Stimulated activated CD8-positive, alpha-beta memory T cell treated with anti-CD3 and anti-CD28 coated beads, Interleukin-2, amount 100 ng/mL, for 48 hours (primary cell): ENCODE measurements around the gene NDEL1.
"Not testable (repeated sequence)": the region's sequence is repeated elsewhere in the genome, so short reads cannot be mapped to it uniquely, and the experiment has no call there.

ENCODE experiments used
- DNase-seq, 2 donors: peaks; one replicate each; pipeline ENCODE4 v3.0.0-alpha.2; 2020; ENCODE audit warnings: low read depth in 2 of 2

NDEL1 gene, protein sequence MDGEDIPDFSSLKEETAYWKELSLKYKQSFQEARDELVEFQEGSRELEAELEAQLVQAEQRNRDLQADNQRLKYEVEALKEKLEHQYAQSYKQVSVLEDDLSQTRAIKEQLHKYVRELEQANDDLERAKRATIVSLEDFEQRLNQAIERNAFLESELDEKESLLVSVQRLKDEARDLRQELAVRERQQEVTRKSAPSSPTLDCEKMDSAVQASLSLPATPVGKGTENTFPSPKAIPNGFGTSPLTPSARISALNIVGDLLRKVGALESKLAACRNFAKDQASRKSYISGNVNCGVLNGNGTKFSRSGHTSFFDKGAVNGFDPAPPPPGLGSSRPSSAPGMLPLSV

DNA sequence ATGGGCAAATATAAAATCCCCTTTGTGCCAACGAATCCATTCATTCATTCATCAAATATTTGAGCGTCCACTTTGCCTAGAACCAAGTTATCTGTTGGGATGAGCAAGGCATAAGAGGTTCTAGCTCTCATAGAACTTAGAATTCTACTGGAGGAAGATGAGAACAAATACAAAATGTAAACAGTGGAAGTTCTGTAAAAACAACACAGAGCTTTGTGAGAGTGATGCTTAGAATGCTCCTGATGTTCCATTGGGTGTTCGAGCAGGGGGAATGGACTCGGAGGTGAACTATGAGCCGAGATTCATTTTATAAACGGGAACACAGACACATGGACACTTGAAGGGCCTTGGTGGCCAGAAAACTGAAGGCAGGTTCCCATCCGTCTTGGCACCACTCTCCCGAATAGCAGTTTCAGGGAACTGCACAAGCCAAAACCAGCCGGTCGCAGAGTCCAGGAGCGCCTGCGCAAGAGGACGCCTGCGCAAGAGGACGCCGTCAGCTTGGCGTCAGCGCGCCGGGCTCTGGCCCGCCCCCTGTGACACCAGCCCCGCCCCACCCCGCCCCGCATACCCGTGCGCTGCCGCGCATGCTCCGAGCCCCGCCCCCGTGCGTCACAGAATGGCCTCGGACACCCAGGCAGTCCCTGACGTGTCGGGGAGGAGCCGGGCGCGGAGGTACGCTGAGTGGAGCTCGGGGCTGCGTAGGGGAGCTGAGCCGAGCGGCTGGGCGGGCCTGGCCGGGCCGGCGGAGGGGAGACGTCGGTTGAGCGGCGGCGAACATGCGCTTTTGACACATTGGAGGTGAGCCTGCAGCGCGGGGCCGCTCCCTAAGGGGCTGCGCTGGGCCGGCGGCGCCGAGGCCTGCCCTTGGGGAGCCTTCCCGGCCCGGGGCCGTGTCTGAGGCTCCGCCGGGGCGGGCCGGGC, at the start of gene NDEL1:
NDEL1 (plus strand) TSS at position 640 of the 924 bp plus-strand sequence. CDS start 8,388 bp downstream, outside the sequence.
- DNase-seq = peak; percentile 99 to 100

DNA sequence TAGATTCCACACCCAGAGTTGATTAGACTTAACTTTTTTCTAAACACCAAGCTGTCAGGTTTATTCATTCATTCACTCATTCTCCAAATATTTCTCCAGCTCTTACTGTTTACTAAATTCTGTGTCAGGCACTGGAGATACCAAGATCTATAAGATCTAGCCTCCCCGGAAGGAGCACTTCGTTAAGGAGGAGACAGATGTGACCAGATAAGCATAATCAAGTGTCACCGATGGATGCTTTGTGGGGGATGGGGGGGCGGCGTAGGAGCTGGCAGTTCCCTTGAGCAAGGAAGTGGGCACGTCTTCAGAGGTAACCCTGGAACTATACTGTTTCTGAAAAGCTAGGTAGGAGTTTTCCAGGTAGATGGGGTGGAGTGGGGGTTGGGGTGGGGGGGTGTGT, 48.8 kb upstream of the NDEL1 start:
- DNase-seq = no peak

DNA sequence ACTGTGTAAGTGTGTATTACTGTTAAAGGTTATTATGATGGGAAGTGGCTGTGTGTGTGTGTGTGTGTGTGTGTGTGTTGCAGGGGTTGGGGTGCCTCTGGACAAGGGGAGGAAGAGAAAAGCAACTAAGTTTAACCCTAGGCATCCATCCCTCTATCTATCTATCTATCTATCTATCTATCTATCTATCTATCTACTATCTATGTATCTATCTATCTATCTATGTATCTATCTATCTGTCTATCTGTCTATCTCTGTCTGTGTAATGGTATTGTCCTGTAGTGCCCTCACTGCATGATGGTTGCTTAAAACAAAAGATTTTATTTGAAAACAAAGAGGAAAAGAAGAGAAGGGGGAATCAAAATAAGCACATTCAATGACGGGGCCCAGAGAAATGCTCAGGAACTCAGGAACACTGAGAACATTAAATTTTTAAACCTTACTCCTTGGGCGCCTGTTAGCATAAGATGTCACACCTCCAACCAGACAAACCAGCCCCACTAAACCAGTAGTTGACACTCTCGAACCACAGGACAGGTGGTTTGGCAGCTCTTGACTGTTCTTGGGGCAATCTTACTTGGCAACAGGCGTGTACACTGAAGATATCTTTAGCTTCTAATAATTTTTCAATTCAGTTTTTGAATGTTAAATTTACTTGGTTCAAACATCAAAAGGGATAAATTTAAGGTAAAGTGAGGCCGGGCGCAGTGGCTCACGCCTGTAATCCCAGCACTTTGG, 47.6 kb upstream of the NDEL1 start:
- DNase-seq = no peak

DNA sequence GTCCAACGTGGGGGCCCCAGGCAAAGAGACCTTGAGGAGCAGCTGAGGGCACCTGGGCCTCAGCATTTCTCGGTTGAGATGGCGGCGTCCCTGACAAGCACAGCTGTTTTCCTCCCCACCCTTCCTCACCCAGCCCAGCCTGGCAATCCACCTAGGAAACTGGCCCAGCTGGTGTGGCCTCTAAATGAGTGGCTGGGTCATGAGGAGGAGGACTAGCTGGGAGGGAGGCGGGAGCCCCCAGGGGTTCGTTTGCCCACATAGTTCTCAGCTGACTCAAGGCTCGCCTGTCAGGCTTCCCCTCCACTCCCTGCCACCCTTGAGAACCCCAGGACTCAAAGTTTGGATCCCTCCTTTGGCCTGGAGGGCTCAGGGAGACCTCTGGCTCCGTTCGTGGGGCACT, 44.0 kb upstream of the NDEL1 start:
- DNase-seq = no peak

DNA sequence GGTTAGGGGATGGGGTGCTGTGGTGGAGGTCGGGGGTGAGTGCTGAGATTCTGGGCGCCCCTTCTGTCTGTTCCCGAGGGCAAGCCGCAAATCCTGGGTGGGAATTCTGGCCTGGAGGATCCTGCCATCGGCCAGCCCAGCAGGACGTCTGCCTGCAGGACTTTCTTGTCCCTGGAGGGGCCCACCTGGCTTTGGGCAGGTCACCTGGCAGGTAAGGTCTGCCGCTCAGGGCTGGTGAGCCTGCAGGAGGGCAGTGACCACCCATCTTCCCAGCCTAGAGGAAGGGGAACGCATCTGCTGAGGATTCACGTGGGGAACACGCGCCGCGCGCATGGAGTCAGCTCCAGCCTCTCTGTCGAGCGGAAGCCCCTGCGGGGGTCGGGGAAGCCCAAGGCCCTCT, 43.4 kb upstream of the NDEL1 start:
- DNase-seq = no peak

DNA sequence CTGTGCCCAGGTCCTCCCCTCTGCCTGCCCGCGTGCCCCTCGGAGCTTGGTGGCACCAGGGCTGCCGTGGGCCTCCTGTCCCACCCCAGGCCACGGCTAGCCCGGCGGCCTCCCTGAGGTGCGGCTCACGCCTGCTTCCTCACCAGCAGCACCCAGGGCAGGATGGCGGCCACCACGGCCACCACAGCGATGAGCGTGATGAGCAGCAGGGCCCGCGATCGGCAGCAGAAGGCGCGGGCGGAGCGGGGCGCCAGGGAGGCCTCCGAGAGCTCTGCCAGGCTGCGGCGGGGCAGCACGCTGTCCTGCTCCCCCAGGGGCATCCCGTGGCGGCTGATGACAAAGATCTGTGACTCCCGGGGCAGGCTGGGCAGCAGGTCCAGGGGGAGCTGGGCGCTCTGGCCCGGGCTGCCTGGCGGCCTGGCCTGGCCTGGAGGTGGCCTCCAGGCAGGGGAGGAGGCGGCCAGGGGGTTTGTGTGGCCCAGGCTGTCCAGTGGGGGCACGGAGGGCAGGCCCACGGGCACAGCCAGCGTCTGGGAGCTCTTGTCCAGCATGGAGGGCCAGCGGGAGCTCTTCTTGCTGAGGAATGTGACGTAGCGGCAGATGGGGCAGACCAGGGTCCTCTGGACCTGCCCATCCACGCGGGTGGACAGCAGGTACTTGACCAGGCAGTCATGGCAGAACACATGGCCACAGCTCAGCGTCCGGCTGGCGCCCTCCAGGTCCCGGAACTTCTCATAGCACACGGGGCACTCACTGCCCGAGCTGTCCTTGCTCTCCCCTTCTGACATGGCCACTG, 42.8 kb upstream of the NDEL1 start:
- no peak for DNase-seq

DNA sequence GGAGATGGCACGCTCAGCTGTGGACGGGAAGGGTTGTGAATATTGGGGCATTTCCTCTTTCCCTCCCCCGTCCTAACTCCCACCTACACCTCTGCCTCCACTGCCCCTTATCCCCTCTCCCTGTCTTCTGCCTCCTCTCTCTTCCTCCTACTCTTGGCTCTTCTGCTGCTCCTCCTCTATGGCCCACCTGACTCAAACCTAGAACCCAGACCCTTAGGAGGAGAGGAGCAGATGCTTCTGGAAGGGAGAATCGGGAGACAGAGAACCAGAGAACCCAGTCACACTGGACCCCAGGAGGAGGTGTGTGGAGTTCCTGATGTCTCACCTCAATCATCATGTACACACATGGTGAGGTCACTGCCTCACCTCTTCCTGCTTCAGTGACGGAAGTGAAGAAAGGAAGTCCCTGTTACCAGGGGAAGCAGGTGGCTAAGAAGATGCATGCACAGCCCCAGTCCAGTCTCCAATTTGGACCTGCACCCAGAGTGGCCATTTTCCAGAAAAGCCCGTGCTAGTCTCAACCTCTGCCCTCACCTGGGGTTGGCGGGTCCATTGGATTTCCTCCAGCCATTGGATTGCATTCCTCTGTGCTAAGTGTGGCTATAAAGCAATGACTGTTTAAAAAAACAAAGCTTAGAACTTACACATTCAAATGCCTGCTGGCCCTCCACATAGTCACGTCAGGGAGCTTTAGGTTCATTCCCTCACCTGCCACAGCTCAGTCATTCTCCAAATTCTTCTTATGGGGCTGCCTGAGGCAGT, 42.0 kb upstream of the NDEL1 start:
- DNase-seq = no peak

DNA sequence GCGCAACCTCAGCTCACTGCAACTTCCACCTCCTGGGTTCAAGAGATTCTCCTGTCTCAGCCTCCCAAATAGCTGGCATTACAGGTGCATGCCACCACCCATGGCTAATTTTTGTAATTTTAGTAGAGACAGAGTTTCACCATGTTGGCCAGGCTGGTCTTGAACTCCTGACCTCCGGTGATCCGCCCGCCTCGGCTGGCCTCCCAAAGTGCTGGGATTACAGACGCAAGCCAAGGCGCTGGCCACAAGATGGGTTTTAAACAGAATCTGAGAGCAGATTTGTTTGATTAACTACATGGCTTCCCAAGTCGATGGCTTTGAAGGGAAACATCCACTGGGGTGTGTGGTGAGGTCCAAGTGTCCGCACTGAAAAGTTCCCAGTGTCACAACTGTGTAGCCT, 41.2 kb upstream of the NDEL1 start:
- not testable (repeated sequence) for DNase-seq

DNA sequence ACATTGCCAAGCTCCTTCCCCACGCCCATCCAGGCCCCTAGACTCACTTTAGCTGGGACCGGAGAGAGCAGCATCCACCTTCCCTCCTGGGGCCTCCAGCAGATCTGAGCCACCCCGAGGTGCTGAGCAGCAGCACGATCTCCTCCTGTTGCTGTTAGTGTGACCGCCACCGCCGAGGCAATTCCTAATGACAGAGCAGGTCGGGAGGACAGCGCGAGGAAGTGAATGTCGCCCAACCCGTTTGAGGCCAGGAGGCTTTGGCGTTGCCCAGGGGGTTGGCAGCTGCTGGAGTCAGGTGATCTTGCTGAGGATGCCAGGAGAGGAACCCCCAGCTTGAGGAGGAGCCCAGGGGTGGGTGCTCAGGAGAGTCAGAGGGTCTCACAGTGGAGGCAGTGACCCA, 38.0 kb upstream of the NDEL1 start, which contains the start of gene RNF222:
RNF222 (minus strand) TSS at position 192 of the 400 bp plus-strand sequence. CDS start 4,366 bp downstream, outside the sequence.
- no peak for DNase-seq

DNA sequence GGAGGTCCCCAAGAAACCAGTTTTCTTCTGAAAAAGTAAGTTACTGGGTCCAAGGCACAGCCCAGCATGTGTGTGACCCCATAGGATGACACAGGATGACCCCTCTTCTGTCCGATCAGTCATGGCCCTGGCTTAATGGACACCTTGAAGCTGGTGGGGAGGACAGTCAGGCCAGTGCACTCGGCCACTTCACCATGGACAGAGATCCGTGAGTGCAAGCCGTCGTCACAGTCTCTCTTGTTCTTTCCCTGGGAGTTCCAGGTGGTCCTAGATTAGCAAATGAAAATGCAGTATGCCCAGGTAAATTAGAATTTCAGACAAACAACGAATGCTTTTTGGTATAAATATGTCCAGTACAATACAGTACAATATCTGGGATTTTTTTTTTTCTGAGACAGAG, 36.7 kb upstream of the NDEL1 start:
- no peak for DNase-seq

DNA sequence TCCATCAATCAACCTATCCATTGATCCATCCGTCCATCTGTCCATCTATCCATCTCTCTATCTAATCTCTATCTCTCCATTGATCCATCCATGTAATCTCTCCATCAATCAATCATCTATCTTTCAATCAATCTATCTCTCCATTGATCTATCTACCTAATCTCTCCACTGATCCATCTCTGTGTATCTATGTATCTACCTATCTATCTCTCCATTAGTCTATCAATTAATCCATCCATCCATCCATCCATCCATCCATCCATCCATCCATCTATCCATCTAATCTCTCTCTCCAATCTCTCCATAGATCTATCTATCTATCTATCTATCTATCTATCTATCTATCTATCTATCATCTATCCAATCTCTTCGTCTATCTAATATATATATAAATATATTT, 34.6 kb upstream of the NDEL1 start:
- no peak for DNase-seq

DNA sequence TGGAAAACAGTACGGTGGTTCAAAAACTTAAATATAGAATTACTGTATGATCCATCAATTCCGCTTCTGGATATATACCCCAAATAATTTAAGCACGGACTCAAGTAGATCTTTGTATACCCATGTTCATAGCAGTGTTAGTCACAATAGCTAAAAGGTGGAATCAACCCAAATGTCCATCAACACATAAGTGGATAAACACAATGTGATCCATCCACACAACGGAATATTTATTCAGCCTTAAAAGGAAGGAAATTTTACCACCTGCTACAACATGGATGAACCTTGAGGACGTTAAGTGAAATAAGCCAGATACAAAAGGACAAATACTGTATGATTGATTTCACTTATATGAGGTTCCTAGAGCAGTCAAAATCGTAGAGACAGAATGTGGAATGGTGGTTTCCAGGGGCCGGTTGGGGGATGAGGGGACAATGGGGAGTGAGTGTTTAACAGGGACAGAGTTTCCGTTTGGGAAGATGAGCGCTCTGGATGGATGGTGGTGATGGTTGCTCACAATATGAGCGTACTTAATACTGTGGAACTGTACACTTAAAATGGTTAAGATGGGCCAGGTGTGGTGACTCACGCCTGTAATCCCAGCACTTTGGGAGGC, 32.7 kb upstream of the NDEL1 start:
- DNase-seq = no peak

DNA sequence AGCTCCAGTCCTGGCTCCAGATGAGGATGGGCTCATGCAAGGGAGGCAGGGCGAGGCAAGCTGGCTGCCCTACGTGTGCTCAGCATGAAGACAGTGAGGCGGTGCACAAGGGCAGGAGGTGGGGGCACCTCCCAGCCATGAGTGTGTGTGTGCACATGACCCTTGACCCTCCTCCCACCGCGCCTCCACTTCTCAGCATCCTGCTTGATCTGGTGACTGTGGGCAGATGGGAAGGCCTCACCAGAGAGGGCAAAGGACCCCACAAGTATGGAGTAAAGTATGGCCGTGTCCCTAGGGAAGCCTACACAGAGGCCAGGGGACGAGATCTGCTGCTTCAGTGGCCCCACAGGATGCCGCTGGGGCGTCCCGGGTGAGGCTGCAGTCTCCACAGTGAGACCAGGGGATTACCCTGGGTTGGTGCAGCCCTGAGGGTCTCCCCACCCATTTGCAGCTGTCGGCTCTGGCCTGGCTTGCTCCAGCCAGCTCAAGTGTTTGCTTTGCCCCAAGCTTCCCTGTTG, 30.1 kb upstream of the NDEL1 start:
- no peak for DNase-seq

DNA sequence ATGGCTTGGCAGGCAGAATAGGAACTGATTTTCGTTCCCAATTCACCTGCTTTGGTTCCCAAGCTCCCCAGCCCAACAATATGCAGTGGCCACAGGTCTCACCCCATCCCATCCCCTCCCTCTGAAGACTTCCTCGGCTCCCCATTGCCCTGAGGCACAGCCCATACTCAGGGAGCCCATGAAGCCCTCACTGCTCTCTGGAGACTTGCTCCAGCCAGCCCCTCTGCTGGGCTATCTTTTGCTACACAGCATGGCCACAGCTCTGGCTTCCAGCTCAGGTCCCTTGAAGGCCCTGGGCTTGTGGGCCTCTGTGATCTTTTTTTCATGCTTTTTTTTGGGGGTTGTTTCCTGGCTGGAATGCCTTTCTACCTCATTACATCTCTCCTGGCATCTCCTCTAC, 29.5 kb upstream of the NDEL1 start:
- DNase-seq = no peak

DNA sequence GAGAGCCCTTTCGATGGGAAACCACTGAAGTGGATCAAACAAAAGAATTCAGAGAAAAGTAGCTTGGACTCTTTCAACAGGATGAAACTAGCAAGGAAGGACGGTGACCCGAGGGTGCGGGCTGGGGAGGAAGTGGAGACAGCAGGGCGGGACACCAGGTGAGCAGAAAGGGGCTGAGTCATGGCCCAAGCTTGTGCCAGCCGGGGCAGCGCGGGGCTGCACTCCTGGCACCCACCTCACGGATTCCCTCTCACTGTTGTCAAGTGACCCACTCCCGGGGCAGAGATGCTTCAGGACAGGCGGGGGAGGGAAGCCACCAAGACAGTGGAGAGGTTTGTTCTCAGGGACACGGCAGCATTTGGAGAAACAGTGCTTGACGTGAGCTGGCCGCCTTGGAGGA, 27.3 kb upstream of the NDEL1 start:
- no peak for DNase-seq

DNA sequence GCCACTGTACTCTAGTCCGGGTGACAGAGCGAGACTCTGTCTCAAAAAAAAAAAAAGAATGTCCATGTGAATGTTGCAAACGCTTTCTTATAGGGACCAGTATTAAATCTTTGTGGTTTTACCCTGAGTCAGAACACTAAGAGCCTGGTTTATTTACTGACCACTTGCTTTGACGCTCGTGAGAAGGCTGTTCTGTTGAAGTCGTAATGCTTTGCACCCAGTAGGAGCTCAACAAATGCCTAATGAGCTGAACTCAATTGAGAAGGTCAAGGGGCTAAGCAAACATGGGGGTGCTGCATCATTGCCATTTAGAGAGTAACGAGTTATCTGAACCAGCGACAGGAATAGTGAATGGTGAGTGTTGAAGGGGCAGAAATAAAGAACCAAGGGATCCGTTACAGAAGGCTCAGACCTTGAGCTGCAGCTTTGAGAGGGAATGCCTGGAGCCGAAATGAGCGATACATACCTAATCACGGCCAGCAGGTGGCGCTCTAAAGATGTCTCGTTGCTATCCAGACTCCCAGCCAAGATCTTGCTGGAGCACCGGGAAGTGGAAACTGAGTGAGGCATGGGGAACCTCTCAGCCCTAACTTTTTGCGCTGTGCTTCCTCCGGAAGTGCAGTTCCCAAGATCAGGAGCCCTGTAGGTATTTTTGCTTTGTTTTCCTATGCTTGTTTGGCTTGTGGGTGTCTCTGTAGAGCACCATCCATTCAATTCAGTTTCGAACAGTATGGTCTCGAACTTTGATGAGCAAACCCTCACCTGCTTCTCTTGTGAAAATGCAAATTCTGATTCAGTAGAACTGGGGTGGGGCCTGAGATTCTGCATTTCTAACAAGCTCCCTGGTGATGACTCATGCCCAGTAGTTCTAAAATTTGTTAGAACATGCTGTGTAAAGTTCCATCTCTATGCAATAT, 25.5 kb upstream of the NDEL1 start:
- peak; percentile 58 to 73 for DNase-seq

DNA sequence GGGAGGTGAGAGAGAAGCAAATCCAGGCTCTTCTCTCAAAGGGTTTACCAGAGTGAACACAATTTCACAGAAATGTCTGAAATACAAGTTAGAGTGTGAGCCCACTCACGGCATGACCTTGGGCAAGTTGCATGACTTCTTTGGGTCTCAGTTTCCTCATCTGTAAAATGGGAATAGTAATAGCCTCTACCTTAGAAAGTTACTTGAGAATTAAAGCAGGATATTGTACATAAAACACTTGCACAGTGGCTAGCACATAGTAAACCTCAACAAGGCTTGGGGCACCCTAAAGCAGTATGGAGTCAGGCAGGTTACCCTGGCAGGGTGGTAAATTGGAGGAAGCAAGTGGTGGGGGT, 24.8 kb upstream of the NDEL1 start:
- DNase-seq = no peak

DNA sequence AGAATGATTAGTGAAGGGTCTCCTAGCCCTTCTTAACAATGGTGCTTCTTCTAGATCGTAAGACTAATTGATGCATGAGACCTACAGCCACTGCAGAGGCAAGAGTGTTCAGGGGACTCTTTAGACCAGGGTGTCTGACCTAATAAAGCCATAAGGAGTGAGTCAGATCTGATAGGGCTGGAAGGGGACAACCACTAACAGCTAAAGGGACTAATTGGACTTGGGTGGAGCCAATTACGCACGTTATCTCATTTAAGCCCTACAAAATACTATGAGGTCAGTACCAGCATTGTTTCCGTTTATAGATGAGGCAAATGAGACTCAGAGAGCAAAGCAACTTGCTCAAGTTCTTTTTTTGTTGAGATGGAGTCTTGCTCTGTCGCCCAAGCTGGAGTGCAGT, 23.6 kb upstream of the NDEL1 start:
- no peak for DNase-seq

DNA sequence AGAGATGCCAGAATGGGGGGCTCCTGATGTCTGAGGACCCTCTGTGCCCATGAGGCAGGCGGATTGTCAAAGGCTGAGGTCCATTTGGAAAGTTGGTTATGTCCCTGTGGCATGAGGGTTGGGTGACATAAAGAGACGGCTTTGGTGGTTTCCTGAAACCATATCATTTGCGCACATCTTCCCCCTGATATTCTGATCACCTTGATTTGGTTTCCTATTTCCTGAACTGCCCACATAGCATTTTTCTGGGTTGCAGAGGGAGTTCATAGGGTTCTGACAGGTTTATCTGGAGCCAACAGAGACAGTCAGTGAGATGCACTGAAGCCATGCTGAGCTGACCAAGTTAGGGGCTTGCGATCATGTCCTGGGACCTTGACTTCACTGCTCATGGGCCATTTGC, 22.4 kb upstream of the NDEL1 start:
- DNase-seq = no peak
